Heart left ventricle (tissue), 16 donors: ENCODE measurements around the gene WDR82. TPM values are rescaled to one million over a fixed set of nuclear protein-coding genes. Genes with fewer than 3 reads are reported as not detected.

ENCODE experiments used
- ATAC-seq, 4 donors: fragments of 200-7000 bp; cut with Tn5 transposase; one replicate each; pipeline ENCODE4 v1.9.1; 2020 to 2022; ENCODE audit warnings: moderate library complexity in 4 of 4, mild to moderate bottlenecking in 3 of 4, moderate number of reproducible peaks in 1 of 4
- DNase-seq, 5 donors: peaks; one replicate each; pipeline ENCODE4 v3.0.0-alpha.2; 2020
- H3K27ac ChIP-seq, 12 donors: fragments of 200-600 bp; sonication (generic) in 4 of 12; one replicate each; pipeline versions ENCODE4 v1.5.0 to v1.8.0; 2016 to 2022; ENCODE audit warnings: mild to moderate bottlenecking in 2 of 12
- H3K27me3 ChIP-seq, 9 donors: fragments of 200-600 bp; sonication (generic) in 2 of 9; one replicate each; pipeline versions ENCODE4 v1.5.1 to v1.8.0; 2016 to 2022; ENCODE audit warnings: mild to moderate bottlenecking in 3 of 9
- H3K36me3 ChIP-seq, 9 donors: fragments of 200-600 bp; sonication (generic) in 2 of 9; one replicate each; pipeline versions ENCODE4 v1.5.0 to v1.8.0; 2018 to 2022; ENCODE audit warnings: mild to moderate bottlenecking in 2 of 9
- H3K4me1 ChIP-seq, 12 donors: fragments of 200-600 bp; sonication (generic) in 4 of 12; one replicate each; pipeline versions ENCODE4 v1.5.0 to v1.8.0; 2016 to 2022; ENCODE audit warnings: mild to moderate bottlenecking in 3 of 12
- H3K4me3 ChIP-seq, 12 donors: fragments of 200-600 bp; sonication (generic) in 4 of 12; one replicate each; pipeline versions ENCODE4 v1.5.0 to v1.8.0; 2017 to 2022; ENCODE audit warnings: mild to moderate bottlenecking in 9 of 12, moderate library complexity in 4 of 12
- H3K9me3 ChIP-seq, 12 donors: fragments of 200-600 bp; sonication (generic) in 4 of 12; one replicate each; pipeline versions ENCODE4 v1.5.0 to v1.8.0; 2016 to 2022; ENCODE audit warnings: mild to moderate bottlenecking in 1 of 12
- CTCF ChIP-seq, 12 donors: fragments of 200-600 bp; sonication (generic) in 4 of 12; IDR thresholded peaks; one replicate each; pipeline versions ENCODE4 v1.5.0 to v1.8.0; 2018 to 2022; ENCODE audit warnings: antibody characterized with exemption in 12 of 12, mild to moderate bottlenecking in 5 of 12
- POLR2A ChIP-seq, 2 donors: fragments of 450-650 bp; IDR thresholded peaks; one replicate each; pipeline ENCODE4 v1.6.1; 2017; ENCODE audit warnings: antibody characterized with exemption in 2 of 2, mild to moderate bottlenecking in 2 of 2, moderate library complexity in 2 of 2
- WGBS, 4 donors: extraction: QIAGEN DNeasy Blood & Tissue Kit in 2 of 4; methylation state at CpG; one replicate each; pipeline versions ENCODE4 v1.1.5 to v1.1.7; 2013 to 2018; 5-methylcytosine and 5-hydroxymethylcytosine counted together
- intact Hi-C, 10 donors: fragments of 100-400 bp; cut with DNase I; formaldehyde crosslinking; loops; one replicate each; pipeline versions ENCODE4 v1.11.1 to v1.14.2; 2022
- polyA plus RNA-seq, 2 donors: library from polyadenylated mRNA; stranded (reverse); fragments of 200-250 nt; gene quantifications; one replicate each; pipeline ENCODE4 v1.2.3, GENCODE V29; 2013
- total RNA-seq, 9 donors: library from RNA; depleted of rRNA in 2 of 9; stranded (reverse); fragments of >200 nt in 2 of 9; fragmentation: NEBNext Ultra II Directional in 3 of 9; extraction: Animal tissue kit (Norgen Biotek cat#: 25700) in 3 of 9; gene quantifications; one replicate each; pipeline versions ENCODE4 v1.1.0 to v1.2.4, GENCODE V29; 2016 to 2023
- donor health status: ischemic (EF 13 %, LVEDD 7.1; RV severe dilation, severe dysfunction).
- donor health status: healthy with polysubstance abuse.
- donor health status: DM: no; HTN: yes; CAD: no.
- donor health status: DM: no; HTN: no; CAD: no.
- donor health status: ischemic (EF 25% LVEDD 6.9; RV normal size, moderate dysfunction).
- donor health status: ischemic (EF 25% LVEDD 5.7; RV mildly dilated, moderate dysfunction).
- donor health status: healthy.
- donor health status: DM: yes; HTN: yes; CAD: no.
- donor health status: ischemic (EF 35%, LVEDD 5.7; RV mildly dilated, moderate dysfunction).
- donor health status: nonischemic (EF 11% LVEDD 7.7; RV severe dilation, severe dysfunction).
- donor health status: DM: yes; HTN: yes; CAD: no.
- donor health status: PGD.
- donor health status: ischemic (EF 29% LVEDD 5.4; RV normal size, mild dysfunction).
- donor health status: nonischemic (EF 23%, LVEDD 6.1; RV moderate dilation, normal function).

The WDR82 gene
- total and polyA plus RNA-seq, 11 donors = 24.7 to 73.6 (median 61.2) TPM

GRCh38 chr3:52256622-52257021 is 21.8 kb downstream of the WDR82 start:
- H3K4me1 ChIP-seq = peaks cover 0 to 52% (median 0%) of the 10 kb centered on the region in 12 donors
- 85 to 89% (median 87%) methylated on average over 4 of the region's 4 CpGs for WGBS, 4 donors

GRCh38 chr3:52256159-52256558 is 22.3 kb downstream of the WDR82 start:
- no peak overlapping the region for H3K27ac ChIP-seq
- no peak for DNase-seq
- WGBS, 4 donors = 86 to 93% (median 89%) methylated on average over 3 of the region's 3 CpGs

More at GRCh38 chr3:52256622-52257021, 21.8 kb downstream of the WDR82 start:
- no peak for ATAC-seq
- no peaks in the 10 kb centered on the region for H3K9me3 ChIP-seq
- peaks cover 8 to 100% (median 97%) of the 10 kb centered on the region in 9 donors for H3K36me3 ChIP-seq
- intact Hi-C loops = no loop called here
- no peak overlapping the region for H3K27ac ChIP-seq
- no peak for DNase-seq
- H3K4me3 ChIP-seq = no peak overlapping the region
- no peak for TF ChIP-seq POLR2A (IDR thresholded peaks at IDR 0.05)
- TF ChIP-seq CTCF (IDR thresholded peaks at IDR 0.05) = no peak
- no peaks in the 10 kb centered on the region for H3K27me3 ChIP-seq

GRCh38 chr3:52254608-52255007 is 23.8 kb downstream of the WDR82 start:
- WGBS, 4 donors = 87 to 90% (median 87%) methylated on average over 9 of the region's 9 CpGs
- H3K9me3 ChIP-seq = no peaks in the 10 kb centered on the region
- peaks cover 3 to 100% (median 93%) of the 10 kb centered on the region in 9 donors for H3K36me3 ChIP-seq
- H3K4me1 ChIP-seq = peaks cover 0 to 53% (median 0%) of the 10 kb centered on the region in 12 donors
- DNase-seq = no peak
- no peak for ATAC-seq
- no peaks in the 10 kb centered on the region for H3K27me3 ChIP-seq
- intact Hi-C loops = no loop called here
- no peak overlapping the region for H3K4me3 ChIP-seq
- TF ChIP-seq POLR2A (IDR thresholded peaks at IDR 0.05) = no peak
- no peak for TF ChIP-seq CTCF (IDR thresholded peaks at IDR 0.05)
- peak overlapping the region in 1 of 12 donors; percentile 91 for H3K27ac ChIP-seq

More at GRCh38 chr3:52256159-52256558, 22.3 kb downstream of the WDR82 start:
- Histone ChIP-seq H3K4me1 (peaks cover 0 to 51% (median 0%) of the 10 kb centered on the region in 12 donors), H3K36me3 (peaks cover 5 to 100% (median 97%) of the 10 kb centered on the region in 9 donors), H3K27me3 (no peaks in the 10 kb centered on the region), H3K9me3 (no peaks in the 10 kb centered on the region), H3K4me3 (no peak overlapping the region)
- TF ChIP-seq POLR2A (IDR thresholded peaks at IDR 0.05) (no peak), CTCF (IDR thresholded peaks at IDR 0.05) (no peak)
- no peak for ATAC-seq
- intact Hi-C loops = no loop called here

- intact Hi-C loops = no loop called here
- ATAC-seq = peak; percentile 8 to 75 (median 54)
- H3K9me3 ChIP-seq = no peaks in the 10 kb centered on the region
- peaks cover 0 to 63% (median 0%) of the 10 kb centered on the region in 12 donors for H3K4me1 ChIP-seq
- TF ChIP-seq CTCF (IDR thresholded peaks at IDR 0.05) = no peak
- no peak for TF ChIP-seq POLR2A (IDR thresholded peaks at IDR 0.05)
- H3K27ac ChIP-seq = peak overlapping the region in 5 of 12 donors; percentile 12 to 91 (median 44)
- peak in 1 of 5 donors; percentile 70 for DNase-seq
- H3K27me3 ChIP-seq = no peaks in the 10 kb centered on the region
- H3K36me3 ChIP-seq = peaks cover 0 to 100% (median 91%) of the 10 kb centered on the region in 9 donors
- peak overlapping the region in 1 of 12 donors; percentile 23 for H3K4me3 ChIP-seq
- WGBS, 4 donors = 70 to 77% (median 76%) methylated on average over 12 of the region's 12 CpGs
These were observed 24.8 kb downstream of the WDR82 start for GRCh38 chr3:52253314-52254304.
